ENCODE data around the gene PLEKHJ1. TPM values are rescaled to one million over a fixed set of nuclear protein-coding genes. Genes with fewer than 3 reads are reported as not detected.

Gene PLEKHJ1
- total and polyA plus RNA-seq, 2 of the 8 experiments (the other 6 are each of a cell fraction or from before 2014, with no cell fraction given) = 135 to 187 TPM

DNA sequence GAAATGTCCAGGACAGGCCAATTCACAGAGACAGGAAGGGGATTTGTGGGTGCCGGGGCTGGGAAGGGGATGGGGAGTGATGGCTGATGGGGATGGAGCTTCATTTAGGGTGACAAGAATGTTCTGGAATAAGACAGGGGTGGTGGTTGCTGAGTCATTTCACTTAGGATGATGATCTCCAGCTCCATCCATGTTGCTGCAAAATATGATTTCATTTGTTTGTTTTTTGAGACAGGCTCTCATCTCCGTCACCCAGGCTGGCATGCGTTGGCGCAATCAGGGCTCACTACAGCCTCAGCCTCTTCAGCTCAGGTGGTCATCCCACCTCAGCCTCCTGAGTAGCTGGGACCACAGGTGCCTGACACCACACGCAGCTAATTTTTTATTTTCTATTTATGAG, 23.2 kb upstream of the PLEKHJ1 start:
- Histone ChIP-seq H4K8ac (ENCODE audit: extremely low read depth, insufficient read depth, low read length) (no peak overlapping the region), H2BK120ac (replicated peaks; ENCODE audit: low read depth, low read length) (no peak overlapping the region), H3K4me3 (ENCODE audit: extremely low read depth in 1 of 4, insufficient read depth in 2 of 4, low read depth in 3 of 4, low read length in 4 of 4) (no peak overlapping the region), H4K20me1 (replicated peaks in 1 of 2; ENCODE audit: control insufficient read depth in 1 of 2, insufficient read depth in 2 of 2, low read length in 2 of 2) (no peaks in the 10 kb centered on the region), H2AK5ac (ENCODE audit: low read depth, low read length) (no peak overlapping the region), H3K9me3 (ENCODE audit: insufficient read depth in 2 of 2, low read depth in 1 of 2, low read length in 1 of 2) (no peaks in the 10 kb centered on the region), H3K27ac (ENCODE audit: low read depth, low read length) (no peak overlapping the region), H3K4me1 (replicated peaks in 1 of 4; ENCODE audit: control insufficient read depth in 3 of 4, insufficient read depth in 4 of 4, low read length in 3 of 4) (peaks cover 0 to 3% (median 0%) of the 10 kb centered on the region in 4 experiments; a peak in 2 of 7 replicates), H2BK12ac (ENCODE audit: low read depth, low read length) (no peak overlapping the region), H2AFZ (ENCODE audit: low read length) (no peak overlapping the region), H3K27me3 (replicated peaks in 1 of 4; ENCODE audit: control insufficient read depth in 3 of 4, extremely low read depth in 1 of 4, insufficient read depth in 3 of 4, low read length in 3 of 4) (peaks cover 0 to 1% (median under 1%) of the 10 kb centered on the region in 4 experiments; a peak in 4 of 7 replicates), H2BK20ac (ENCODE audit: low read length) (no peak overlapping the region), H3K23ac (ENCODE audit: insufficient read length) (no peak overlapping the region), H3K79me1 (ENCODE audit: low read depth, low read length) (no peaks in the 10 kb centered on the region), H2BK15ac (ENCODE audit: low read length) (no peak overlapping the region), H4K5ac (ENCODE audit: insufficient read length, low read depth, low read length) (no peak overlapping the region), H3K23me2 (ENCODE audit: low read depth, low read length) (no peaks in the 10 kb centered on the region), H3K18ac (ENCODE audit: extremely low read depth, low read length) (no peak overlapping the region), H3K4me2 (ENCODE audit: insufficient read depth in 1 of 2, low read depth in 2 of 2, low read length in 2 of 2) (no peak overlapping the region), H3K14ac (ENCODE audit: insufficient read length) (no peak overlapping the region), H4K91ac (replicated peaks; ENCODE audit: insufficient read length, low read length) (no peak overlapping the region), H2BK5ac (ENCODE audit: low read depth, low read length) (no peak overlapping the region), H3K9ac (replicated peaks in 1 of 4; ENCODE audit: extremely low read depth in 1 of 4, low read depth in 3 of 4, low read length in 3 of 4) (no peak overlapping the region; a peak in 1 of 7 replicates), H3K36me3 (ENCODE audit: control insufficient read depth in 2 of 4, insufficient read depth in 4 of 4, low read length in 3 of 4) (no peaks in the 10 kb centered on the region), H3K4ac (replicated peaks; ENCODE audit: insufficient read length, low read depth, low read length) (no peak overlapping the region), H3K79me2 (ENCODE audit: control insufficient read depth in 1 of 2, insufficient read depth in 2 of 2, low read length in 2 of 2) (no peaks in the 10 kb centered on the region), H3K56ac (replicated peaks; ENCODE audit: insufficient read length, low read depth, low read length) (no peak overlapping the region)
- DNase-seq (ENCODE audit: low read depth in 1 of 2, low spot score in 2 of 2) (no peak), FAIRE-seq (no peak)
- WGBS, 2 experiments (ENCODE audit: extremely low coverage in 1 of 2, insufficient coverage in 1 of 2, insufficient read length in 1 of 2, insufficient replicate concordance in 2 of 2, low coverage in 1 of 2, low lambda C conversion rate in 2 of 2, missing lambda C conversion rate in 1 of 2) = 92% methylated on average over 5 of the region's 5 CpGs; no CpG with 5 or more reads in 1 of the 2 experiments
- CTCF ChIA-PET (ENCODE audit: partially characterized antibody) = interaction anchor here (0.6 to 5.9 kb wide), 10 partner anchors 14 to 372 kb away, joined by 3 to 35 read pairs (median 4); partner anchors contain the start of genes LINGO3, LMNB2 and PLEKHJ1
- POLR2A ChIA-PET (ENCODE audit: partially characterized antibody) = interaction anchor here (0.6 to 23.4 kb wide), 5 partner anchors 4 to 58 kb away, joined by 3 to 330 read pairs (median 206); partner anchors contain the start of genes AMH, JSRP1 and SF3A2
- TF ChIP-seq CBX8 (IDR thresholded peaks at IDR 0.05; ENCODE audit: borderline replicate concordance, low read depth, low read length) (no peak), E2F6 (IDR thresholded peaks at IDR 0.05) (no peak), POLR2AphosphoS5 (IDR thresholded peaks at IDR 0.05; ENCODE audit: low read depth, low read length) (no peak), TEAD4 (IDR thresholded peaks at IDR 0.05; ENCODE audit: low read depth, low read length) (no peak), TCF12 (IDR thresholded peaks at IDR 0.05; ENCODE audit: low read depth, low read length) (no peak), KDM5A (IDR thresholded peaks at IDR 0.05; ENCODE audit: low read length) (no peak), BRCA1 (IDR thresholded peaks at IDR 0.05; ENCODE audit: low read depth, low read length) (no peak), TAF1 (IDR thresholded peaks at IDR 0.05; ENCODE audit: low read depth, low read length) (no peak), GTF2F1 (IDR thresholded peaks at IDR 0.05; ENCODE audit: borderline replicate concordance, low read depth, low read length) (no peak), USF2 (IDR thresholded peaks at IDR 0.05; ENCODE audit: low read length) (no peak), CTBP2 (IDR thresholded peaks at IDR 0.05; ENCODE audit: borderline replicate concordance, insufficient read depth, insufficient read length, low read length) (no peak), CREB1 (IDR thresholded peaks at IDR 0.05) (no peak), CEBPB (IDR thresholded peaks at IDR 0.05; ENCODE audit: low read depth, low read length) (no peak)
